HEK293 (cell line): ENCODE measurements around the gene TMEM114.

ENCODE experiments used
- CTCF ChIA-PET: fragments of 350-600 bp; formaldehyde crosslinking; extraction: SDS; loops from one replicate; lab custom pipeline; 2021; ENCODE audit warnings: antibody characterized with exemption; lab: Yijun Ruan, JAX
- POLR2A ChIA-PET: fragments of 300-600 bp; formaldehyde crosslinking; extraction: SDS; loops from one replicate; lab custom pipeline; 2020; ENCODE audit warnings: antibody characterized with exemption, inconsistent platforms; lab: Yijun Ruan, JAX
- H3K27ac ChIP-seq: fragments of 200-500 bp; sonication (Bioruptor generic); 2 replicates; pipeline ENCODE4 v1.5.1; 2014; ENCODE audit warnings: low read depth, low read length, control low read depth, inconsistent platforms; ENCODE audit errors: extremely low read depth
- H3K36me3 ChIP-seq, 2 experiments: fragments of 200-500 bp in 1 of 2; sonication (Bioruptor generic) in 1 of 2; 1 replicate in 1 of 2; 2 replicates in 1 of 2; pipeline ENCODE4 v1.5.1; 2014 to 2017; ENCODE audit warnings: inconsistent platforms in 2 of 2, low read length in 2 of 2; ENCODE audit not compliant: control insufficient read depth in 2 of 2, insufficient read depth in 1 of 2
- H3K4me1 ChIP-seq: fragments of 200-500 bp; sonication (Bioruptor generic); 2 replicates; pipeline ENCODE4 v1.5.1; 2014; ENCODE audit warnings: mild to moderate bottlenecking, low read length, inconsistent platforms; ENCODE audit not compliant: control insufficient read depth, insufficient read depth
- H3K4me3 ChIP-seq: 2 replicates; pipeline ENCODE4 v1.5.1; 2011; ENCODE audit warnings: low read depth, mild to moderate bottlenecking, control low read depth, low read length, moderate library complexity
- H3K9me3 ChIP-seq: fragments of 200-500 bp; sonication (Bioruptor generic); 2 replicates; pipeline ENCODE4 v1.5.1; 2014; ENCODE audit warnings: low read depth, low read length, inconsistent platforms; ENCODE audit not compliant: control insufficient read depth, insufficient read depth
- YY2 ChIP-seq: fragments of 450-650 bp; formaldehyde crosslinking; IDR thresholded peaks from 2 replicates; pipeline ENCODE4 v1.5.1; 2016; ENCODE audit warnings: missing biosample characterization, missing genetic modification characterization
- ZIC2 ChIP-seq: fragments of 450-650 bp; formaldehyde crosslinking; IDR thresholded peaks from 2 replicates; pipeline ENCODE4 v1.5.1; 2016; ENCODE audit warnings: missing biosample characterization, missing genetic modification characterization
- ZNF16 ChIP-seq: fragments of 450-650 bp; formaldehyde crosslinking; IDR thresholded peaks from 2 replicates; pipeline ENCODE4 v1.5.1; 2016; ENCODE audit warnings: low read depth, missing biosample characterization, missing genetic modification characterization
- ZNF248 ChIP-seq: fragments of 450-650 bp; formaldehyde crosslinking; IDR thresholded peaks from 2 replicates; pipeline ENCODE4 v1.5.1; 2017; ENCODE audit warnings: missing biosample characterization, missing genetic modification characterization
- ZNF274 ChIP-seq, 2 experiments: fragments of 200-500 bp in 1 of 2; fragments of 450-650 bp in 1 of 2; sonication (Bioruptor generic) in 1 of 2; formaldehyde crosslinking in 1 of 2; IDR thresholded peaks; 2 replicates each; pipeline versions ENCODE4 v1.5.1 to v1.6.1; 2014 to 2016; ENCODE audit warnings: borderline replicate concordance in 1 of 2, inconsistent platforms in 1 of 2, low read length in 1 of 2, missing biosample characterization in 1 of 2, missing genetic modification characterization in 1 of 2
- ZNF423 ChIP-seq: fragments of 450-650 bp; formaldehyde crosslinking; IDR thresholded peaks from 2 replicates; pipeline ENCODE4 v1.5.1; 2016; ENCODE audit warnings: missing biosample characterization, missing genetic modification characterization
- ZNF571 ChIP-seq: fragments of 450-650 bp; formaldehyde crosslinking; IDR thresholded peaks from 2 replicates; pipeline ENCODE4 v1.5.0; 2017; ENCODE audit warnings: missing biosample characterization, missing genetic modification characterization
- ZNF791 ChIP-seq: fragments of 450-650 bp; formaldehyde crosslinking; IDR thresholded peaks from 2 replicates; pipeline ENCODE4 v1.5.1; 2016; ENCODE audit warnings: missing biosample characterization, missing genetic modification characterization
- ZNF830 ChIP-seq: fragments of 450-650 bp; IDR thresholded peaks from 2 replicates; pipeline ENCODE4 v1.5.0; 2018; ENCODE audit warnings: missing biosample characterization, missing genetic modification characterization, low read depth, mild to moderate bottlenecking, moderate library complexity
- TF ChIP-seq, protein P1 (sequence below): IDR thresholded peaks from 2 replicates; pipeline ENCODE4 v1.6.1; 2011; ENCODE audit warnings: mild to moderate bottlenecking, low read depth, low read length, borderline replicate concordance
- TF ChIP-seq, protein P2 (sequence below): sonication (generic); formaldehyde crosslinking; IDR thresholded peaks from 2 replicates; pipeline ENCODE4 v1.8.1; 2022; ENCODE audit warnings: mild to moderate bottlenecking, moderate library complexity, missing genetic modification reagents
- TF ChIP-seq, protein P3 (sequence below): fragments of 450-650 bp; formaldehyde crosslinking; IDR thresholded peaks from 2 replicates; pipeline ENCODE4 v1.5.1; 2016; ENCODE audit warnings: missing biosample characterization, missing genetic modification characterization
- TF ChIP-seq, protein P4 (sequence below): fragments of 450-650 bp; formaldehyde crosslinking; IDR thresholded peaks from 2 replicates; pipeline ENCODE4 v1.5.1; 2016; ENCODE audit warnings: missing biosample characterization, missing genetic modification characterization, borderline replicate concordance

The TMEM114 gene

DNA sequence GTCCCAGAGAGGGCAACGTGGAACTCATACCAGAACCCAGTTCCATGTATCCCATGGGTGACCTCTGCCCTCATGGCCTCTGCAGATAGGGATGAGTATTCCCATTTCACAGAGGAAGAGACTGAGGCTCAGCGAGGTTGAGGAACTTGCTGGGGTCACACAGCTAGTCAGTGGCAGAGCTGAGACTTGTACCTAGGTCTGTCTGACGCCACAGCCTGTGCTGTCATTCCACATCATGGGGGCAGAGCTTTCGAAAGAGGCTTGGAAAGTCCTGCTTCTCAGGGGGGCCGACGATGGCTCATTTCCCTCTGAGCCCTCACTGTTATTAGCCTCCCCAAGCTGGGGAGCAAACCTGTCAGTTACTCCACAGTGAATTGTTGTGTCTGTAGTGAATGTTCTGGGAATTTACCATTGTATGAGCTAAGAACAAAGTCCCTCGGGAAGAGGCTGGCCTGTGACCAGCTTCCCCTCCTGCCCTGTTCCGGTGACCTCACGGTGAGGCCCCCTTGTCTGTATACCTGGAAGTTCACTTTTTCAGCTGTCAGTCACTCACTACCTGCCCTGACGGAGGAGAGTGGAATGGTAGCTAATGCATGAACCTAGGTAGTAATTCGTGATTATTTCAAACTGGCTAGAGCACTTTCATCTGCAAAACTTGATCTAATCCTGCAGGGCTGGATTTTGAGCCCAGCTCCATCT, 40.1 kb upstream of the TMEM114 start:
- H3K27ac ChIP-seq = no peak overlapping the region
- TF ChIP-seq ZNF274 (IDR thresholded peaks at IDR 0.05; ENCODE audit: low read length) = no peak
- no peak for TF ChIP-seq ZNF274 (tag by site-specific recombination; IDR thresholded peaks at IDR 0.05; ENCODE audit: borderline replicate concordance)
- TF ChIP-seq, protein P1, sequence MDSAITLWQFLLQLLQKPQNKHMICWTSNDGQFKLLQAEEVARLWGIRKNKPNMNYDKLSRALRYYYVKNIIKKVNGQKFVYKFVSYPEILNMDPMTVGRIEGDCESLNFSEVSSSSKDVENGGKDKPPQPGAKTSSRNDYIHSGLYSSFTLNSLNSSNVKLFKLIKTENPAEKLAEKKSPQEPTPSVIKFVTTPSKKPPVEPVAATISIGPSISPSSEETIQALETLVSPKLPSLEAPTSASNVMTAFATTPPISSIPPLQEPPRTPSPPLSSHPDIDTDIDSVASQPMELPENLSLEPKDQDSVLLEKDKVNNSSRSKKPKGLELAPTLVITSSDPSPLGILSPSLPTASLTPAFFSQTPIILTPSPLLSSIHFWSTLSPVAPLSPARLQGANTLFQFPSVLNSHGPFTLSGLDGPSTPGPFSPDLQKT = no peak
- TF ChIP-seq, all 188 proteins: peak for 0
- ChIA-PET POLR2A (no interaction called here), CTCF (interaction anchor here (0.9 kb wide), 1 partner anchor 31 kb away, joined by 5 read pairs; no protein-coding TSS in a partner anchor)
- Histone ChIP-seq H3K9me3 (no peaks in the 10 kb centered on the region), H3K4me1 (no peaks in the 10 kb centered on the region), H3K36me3 (peaks cover 15 to 93% of the 10 kb centered on the region in 2 experiments), H3K4me3 (no peak overlapping the region)

DNA sequence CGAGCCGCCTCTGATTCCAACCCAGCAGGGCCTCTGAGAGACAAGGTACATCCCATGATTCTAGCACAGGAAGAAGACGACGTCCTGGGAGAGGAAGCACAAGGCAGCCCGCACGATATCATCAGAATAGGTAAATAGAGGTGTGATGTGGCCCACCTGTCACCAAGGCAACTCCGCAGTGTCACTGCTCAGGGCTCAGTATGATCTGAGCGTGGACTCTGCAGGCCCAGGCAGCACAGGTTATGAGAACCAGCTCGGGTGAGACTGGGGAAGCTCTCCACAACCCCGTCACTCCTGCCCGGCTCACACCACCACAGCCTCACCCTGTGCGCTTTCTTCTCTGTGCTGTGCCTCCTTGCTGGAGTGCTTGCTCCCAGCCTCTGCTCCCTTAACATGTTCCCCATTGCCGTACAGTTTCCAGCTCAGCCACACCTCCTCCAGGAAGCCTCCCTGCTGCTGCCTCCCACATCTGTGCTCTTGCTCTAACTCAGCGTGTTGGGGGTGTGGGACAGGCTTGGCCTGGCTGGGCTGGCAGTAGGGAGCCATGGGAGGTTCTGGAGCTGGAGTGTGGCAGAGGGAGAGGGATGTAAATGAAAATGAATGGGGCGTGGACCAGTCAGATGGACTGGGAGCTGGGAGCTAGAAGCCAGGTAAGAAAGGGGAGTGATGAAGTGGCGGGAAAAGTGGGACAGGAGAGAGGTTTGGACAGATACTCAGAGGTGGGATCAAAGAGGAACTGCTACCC, 38.8 kb upstream of the TMEM114 start:
- Histone ChIP-seq H3K4me1 (no peaks in the 10 kb centered on the region), H3K4me3 (no peak overlapping the region), H3K9me3 (no peaks in the 10 kb centered on the region), H3K36me3 (peaks cover 19 to 91% of the 10 kb centered on the region in 2 experiments; a peak in 2 of 3 replicates), H3K27ac (no peak overlapping the region)
- peak; percentile 87; the same call in 1 of the 2 replicates for TF ChIP-seq ZNF16 (tag by site-specific recombination)
- TF ChIP-seq YY2 (tag by site-specific recombination) = no peak
- ChIA-PET CTCF (interaction anchor here (0.9 to 1.3 kb wide), 2 partner anchors 32 to 62 kb away, joined by 3 to 5 read pairs; no protein-coding TSS in a partner anchor), POLR2A (no interaction called here)

DNA sequence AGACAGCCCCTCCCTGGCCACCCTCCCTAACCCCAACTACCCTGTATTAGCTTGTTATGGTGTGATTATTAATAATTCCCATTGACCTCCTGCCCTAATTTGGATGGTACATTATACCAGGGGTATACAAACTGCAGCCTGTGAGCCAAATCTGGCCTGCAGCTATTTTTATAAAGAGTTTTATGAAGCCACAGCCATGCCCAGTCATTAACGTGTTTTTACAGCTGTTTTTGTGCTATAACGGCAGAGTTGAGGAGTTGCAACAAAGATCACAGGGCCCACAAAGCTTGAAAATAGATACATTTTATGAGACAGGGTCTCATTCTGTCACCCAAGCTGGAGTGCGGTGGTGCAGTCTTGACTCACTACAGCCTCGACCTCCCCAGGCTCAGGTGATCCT, 37.1 kb upstream of the TMEM114 start:
- no peak overlapping the region for H3K4me3 ChIP-seq
- peaks cover 19 to 80% of the 10 kb centered on the region in 2 experiments; a peak in 2 of 3 replicates for H3K36me3 ChIP-seq
- no peaks in the 10 kb centered on the region for H3K9me3 ChIP-seq
- TF ChIP-seq ZNF248 (tag by site-specific recombination) (no peak), ZIC2 (tag by site-specific recombination) (no peak), ZNF571 (no peak), ZNF423 (tag by site-specific recombination) (no peak), ZNF830 (tag by site-specific recombination) (no peak), ZNF791 (no peak)
- TF ChIP-seq, protein P2, sequence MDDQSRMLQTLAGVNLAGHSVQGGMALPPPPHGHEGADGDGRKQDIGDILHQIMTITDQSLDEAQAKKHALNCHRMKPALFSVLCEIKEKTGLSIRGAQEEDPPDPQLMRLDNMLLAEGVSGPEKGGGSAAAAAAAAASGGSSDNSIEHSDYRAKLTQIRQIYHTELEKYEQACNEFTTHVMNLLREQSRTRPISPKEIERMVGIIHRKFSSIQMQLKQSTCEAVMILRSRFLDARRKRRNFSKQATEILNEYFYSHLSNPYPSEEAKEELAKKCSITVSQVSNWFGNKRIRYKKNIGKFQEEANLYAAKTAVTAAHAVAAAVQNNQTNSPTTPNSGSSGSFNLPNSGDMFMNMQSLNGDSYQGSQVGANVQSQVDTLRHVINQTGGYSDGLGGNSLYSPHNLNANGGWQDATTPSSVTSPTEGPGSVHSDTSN (CRISPR knock-in tag) = no peak
- TF ChIP-seq, protein P3, sequence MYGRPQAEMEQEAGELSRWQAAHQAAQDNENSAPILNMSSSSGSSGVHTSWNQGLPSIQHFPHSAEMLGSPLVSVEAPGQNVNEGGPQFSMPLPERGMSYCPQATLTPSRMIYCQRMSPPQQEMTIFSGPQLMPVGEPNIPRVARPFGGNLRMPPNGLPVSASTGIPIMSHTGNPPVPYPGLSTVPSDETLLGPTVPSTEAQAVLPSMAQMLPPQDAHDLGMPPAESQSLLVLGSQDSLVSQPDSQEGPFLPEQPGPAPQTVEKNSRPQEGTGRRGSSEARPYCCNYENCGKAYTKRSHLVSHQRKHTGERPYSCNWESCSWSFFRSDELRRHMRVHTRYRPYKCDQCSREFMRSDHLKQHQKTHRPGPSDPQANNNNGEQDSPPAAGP (tag by site-specific recombination) = no peak
- TF ChIP-seq, protein P4, sequence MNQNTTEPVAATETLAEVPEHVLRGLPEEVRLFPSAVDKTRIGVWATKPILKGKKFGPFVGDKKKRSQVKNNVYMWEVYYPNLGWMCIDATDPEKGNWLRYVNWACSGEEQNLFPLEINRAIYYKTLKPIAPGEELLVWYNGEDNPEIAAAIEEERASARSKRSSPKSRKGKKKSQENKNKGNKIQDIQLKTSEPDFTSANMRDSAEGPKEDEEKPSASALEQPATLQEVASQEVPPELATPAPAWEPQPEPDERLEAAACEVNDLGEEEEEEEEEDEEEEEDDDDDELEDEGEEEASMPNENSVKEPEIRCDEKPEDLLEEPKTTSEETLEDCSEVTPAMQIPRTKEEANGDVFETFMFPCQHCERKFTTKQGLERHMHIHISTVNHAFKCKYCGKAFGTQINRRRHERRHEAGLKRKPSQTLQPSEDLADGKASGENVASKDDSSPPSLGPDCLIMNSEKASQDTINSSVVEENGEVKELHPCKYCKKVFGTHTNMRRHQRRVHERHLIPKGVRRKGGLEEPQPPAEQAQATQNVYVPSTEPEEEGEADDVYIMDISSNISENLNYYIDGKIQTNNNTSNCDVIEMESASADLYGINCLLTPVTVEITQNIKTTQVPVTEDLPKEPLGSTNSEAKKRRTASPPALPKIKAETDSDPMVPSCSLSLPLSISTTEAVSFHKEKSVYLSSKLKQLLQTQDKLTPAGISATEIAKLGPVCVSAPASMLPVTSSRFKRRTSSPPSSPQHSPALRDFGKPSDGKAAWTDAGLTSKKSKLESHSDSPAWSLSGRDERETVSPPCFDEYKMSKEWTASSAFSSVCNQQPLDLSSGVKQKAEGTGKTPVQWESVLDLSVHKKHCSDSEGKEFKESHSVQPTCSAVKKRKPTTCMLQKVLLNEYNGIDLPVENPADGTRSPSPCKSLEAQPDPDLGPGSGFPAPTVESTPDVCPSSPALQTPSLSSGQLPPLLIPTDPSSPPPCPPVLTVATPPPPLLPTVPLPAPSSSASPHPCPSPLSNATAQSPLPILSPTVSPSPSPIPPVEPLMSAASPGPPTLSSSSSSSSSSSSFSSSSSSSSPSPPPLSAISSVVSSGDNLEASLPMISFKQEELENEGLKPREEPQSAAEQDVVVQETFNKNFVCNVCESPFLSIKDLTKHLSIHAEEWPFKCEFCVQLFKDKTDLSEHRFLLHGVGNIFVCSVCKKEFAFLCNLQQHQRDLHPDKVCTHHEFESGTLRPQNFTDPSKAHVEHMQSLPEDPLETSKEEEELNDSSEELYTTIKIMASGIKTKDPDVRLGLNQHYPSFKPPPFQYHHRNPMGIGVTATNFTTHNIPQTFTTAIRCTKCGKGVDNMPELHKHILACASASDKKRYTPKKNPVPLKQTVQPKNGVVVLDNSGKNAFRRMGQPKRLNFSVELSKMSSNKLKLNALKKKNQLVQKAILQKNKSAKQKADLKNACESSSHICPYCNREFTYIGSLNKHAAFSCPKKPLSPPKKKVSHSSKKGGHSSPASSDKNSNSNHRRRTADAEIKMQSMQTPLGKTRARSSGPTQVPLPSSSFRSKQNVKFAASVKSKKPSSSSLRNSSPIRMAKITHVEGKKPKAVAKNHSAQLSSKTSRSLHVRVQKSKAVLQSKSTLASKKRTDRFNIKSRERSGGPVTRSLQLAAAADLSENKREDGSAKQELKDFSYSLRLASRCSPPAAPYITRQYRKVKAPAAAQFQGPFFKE = no peak
- ChIA-PET POLR2A (no interaction called here), CTCF (no interaction called here)
- no peak overlapping the region for H3K27ac ChIP-seq
- peaks cover 2% of the 10 kb centered on the region; the same call in 1 of the 2 replicates for H3K4me1 ChIP-seq
